GM23338 (cell line): ENCODE data around the gene CORT.
A peak's percentile ranks its signal among the peaks of the same experiment; 100 is the strongest.

Experiments
- CREB1 ChIP-seq: fragments of 250-450 bp; sonication (Bioruptor Pico); IDR thresholded peaks from 2 replicates; pipeline ENCODE4 v1.5.0; 2020; ENCODE audit warnings: low read depth, mild to moderate bottlenecking, moderate library complexity
- CTCF ChIP-seq, 2 experiments: fragments of 200-600 bp in 1 of 2; sonication (generic) in 1 of 2; conservative IDR thresholded peaks; 2 replicates each; pipeline versions ENCODE4 v1.5.1 to v1.6.1; 2016 to 2017; ENCODE audit warnings: antibody characterized with exemption in 2 of 2, low read depth in 2 of 2, mild to moderate bottlenecking in 2 of 2, moderate library complexity in 1 of 2
- EZH2 ChIP-seq: fragments of 200-600 bp; sonication (generic); IDR thresholded peaks from one replicate; pipeline ENCODE4 v1.8.0; 2017; ENCODE audit warnings: antibody characterized with exemption, mild to moderate bottlenecking, low read depth; ENCODE audit not compliant: unreplicated experiment
- EZH2phosphoT487 ChIP-seq: fragments of 200-600 bp; sonication (generic); IDR thresholded peaks from one replicate; pipeline ENCODE4 v1.8.1; 2018; ENCODE audit warnings: antibody characterized with exemption; ENCODE audit not compliant: unreplicated experiment
- JUNB ChIP-seq: IDR thresholded peaks from one replicate; pipeline ENCODE4 v1.6.1; 2016; ENCODE audit warnings: antibody characterized with exemption; ENCODE audit not compliant: unreplicated experiment
- ZNF114 ChIP-seq: fragments of 250-450 bp; sonication (Bioruptor Pico); IDR thresholded peaks from 2 replicates; pipeline ENCODE4 v1.5.0; 2020; ENCODE audit warnings: mild to moderate bottlenecking, moderate library complexity

- TF ChIP-seq CTCF (conservative IDR thresholded peaks at IDR 0.05; ENCODE audit: low read depth in 2 of 2) (peak; percentile 73 to 92), JUNB (no peak), ZNF114 (CRISPR knock-in tag) (no peak), EZH2phosphoT487 (no peak), CREB1 (CRISPR knock-in tag) (peak; percentile 43), EZH2 (no peak)
Observed at GRCh38 chr1:10430216-10431069, 19.4 kb upstream of the CORT start, which contains the start of gene CENPS.
